ENCODE data around the gene PPBP.

PPBP gene

DNA sequence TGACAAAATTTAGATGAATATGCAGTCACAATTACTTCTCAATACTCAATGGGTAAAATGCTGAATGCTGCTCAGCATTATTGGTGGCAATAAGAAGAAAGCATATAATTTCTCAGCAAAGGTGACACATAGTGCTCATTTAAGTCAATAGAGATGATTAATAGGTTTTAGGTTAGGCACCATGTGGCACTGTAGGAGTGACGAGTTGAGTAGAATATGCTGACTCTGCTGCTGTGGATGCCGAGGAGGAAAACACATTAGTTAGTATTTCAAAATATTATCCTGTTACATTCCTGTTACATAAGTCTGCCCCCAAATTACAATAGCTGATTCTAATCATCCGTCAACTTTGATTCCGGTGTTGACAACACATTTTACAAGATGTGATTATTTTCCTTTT is 24.1 kb upstream of the PPBP start:
- H3K36me3 ChIP-seq (ENCODE audit: insufficient read depth, low read length) = no peaks in the 10 kb centered on the region
- no peaks in the 10 kb centered on the region for H4K20me1 ChIP-seq (ENCODE audit: insufficient read depth, low read length)
- no peak overlapping the region for H3K4me3 ChIP-seq (ENCODE audit: low read depth in 1 of 2, low read length in 2 of 2)
- peaks cover 26% of the 10 kb centered on the region for H3K4me1 ChIP-seq (ENCODE audit: insufficient read depth, low read length)
- no peak overlapping the region for H3K27ac ChIP-seq (ENCODE audit: low read length)
- H3K9me3 ChIP-seq (ENCODE audit: insufficient read depth, low read length, severe bottlenecking) = no peaks in the 10 kb centered on the region
- no peak for DNase-seq
- H3K4me2 ChIP-seq (ENCODE audit: insufficient read depth, low read length) = no peak overlapping the region
- H3K9ac ChIP-seq (ENCODE audit: low read depth, low read length) = no peak overlapping the region
- no peak overlapping the region for H2AFZ ChIP-seq (ENCODE audit: low read depth, low read length)
- no peaks in the 10 kb centered on the region for H3K27me3 ChIP-seq (ENCODE audit: insufficient read depth, low read length, poor library complexity)
- H3K79me2 ChIP-seq (ENCODE audit: insufficient read depth, low read length) = no peaks in the 10 kb centered on the region
- no peak for ATAC-seq (ENCODE audit: insufficient read depth, low read depth)
- no peak for TF ChIP-seq EZH2 (IDR thresholded peaks at IDR 0.05; ENCODE audit: borderline replicate concordance, low read depth, low read length, severe bottlenecking)
- TF ChIP-seq, protein P1, sequence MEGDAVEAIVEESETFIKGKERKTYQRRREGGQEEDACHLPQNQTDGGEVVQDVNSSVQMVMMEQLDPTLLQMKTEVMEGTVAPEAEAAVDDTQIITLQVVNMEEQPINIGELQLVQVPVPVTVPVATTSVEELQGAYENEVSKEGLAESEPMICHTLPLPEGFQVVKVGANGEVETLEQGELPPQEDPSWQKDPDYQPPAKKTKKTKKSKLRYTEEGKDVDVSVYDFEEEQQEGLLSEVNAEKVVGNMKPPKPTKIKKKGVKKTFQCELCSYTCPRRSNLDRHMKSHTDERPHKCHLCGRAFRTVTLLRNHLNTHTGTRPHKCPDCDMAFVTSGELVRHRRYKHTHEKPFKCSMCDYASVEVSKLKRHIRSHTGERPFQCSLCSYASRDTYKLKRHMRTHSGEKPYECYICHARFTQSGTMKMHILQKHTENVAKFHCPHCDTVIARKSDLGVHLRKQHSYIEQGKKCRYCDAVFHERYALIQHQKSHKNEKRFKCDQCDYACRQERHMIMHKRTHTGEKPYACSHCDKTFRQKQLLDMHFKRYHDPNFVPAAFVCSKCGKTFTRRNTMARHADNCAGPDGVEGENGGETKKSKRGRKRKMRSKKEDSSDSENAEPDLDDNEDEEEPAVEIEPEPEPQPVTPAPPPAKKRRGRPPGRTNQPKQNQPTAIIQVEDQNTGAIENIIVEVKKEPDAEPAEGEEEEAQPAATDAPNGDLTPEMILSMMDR (IDR thresholded peaks at IDR 0.05; ENCODE audit: borderline replicate concordance, extremely low read depth, low read length, poor library complexity, severe bottlenecking) = no peak

DNA sequence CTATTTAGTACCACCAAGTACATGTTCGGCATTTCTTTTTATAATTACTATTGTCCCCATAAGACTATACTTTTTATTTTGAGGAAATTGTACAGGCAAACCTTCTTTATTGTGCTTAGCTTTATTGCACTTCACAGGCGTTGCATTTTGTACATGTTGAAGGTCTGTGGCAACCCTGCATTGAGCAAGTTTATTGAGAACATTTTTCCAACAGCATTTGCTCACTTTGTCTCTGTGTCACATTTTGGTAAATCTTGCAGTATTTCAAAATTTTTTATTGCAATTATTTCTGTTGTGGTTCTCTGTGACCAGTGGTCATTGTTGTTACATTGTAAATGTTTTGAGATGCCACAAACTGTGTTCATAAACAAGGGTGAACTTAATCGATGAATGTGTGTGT is 21.3 kb upstream of the PPBP start:
- Histone ChIP-seq H4K20me1 (ENCODE audit: insufficient read depth, low read length) (no peaks in the 10 kb centered on the region), H3K4me3 (ENCODE audit: low read depth in 1 of 2, low read length in 2 of 2) (no peak overlapping the region), H3K4me1 (ENCODE audit: insufficient read depth, low read length) (no peaks in the 10 kb centered on the region), H3K4me2 (ENCODE audit: insufficient read depth, low read length) (no peak overlapping the region), H3K36me3 (ENCODE audit: insufficient read depth, low read length) (no peaks in the 10 kb centered on the region), H2AFZ (ENCODE audit: low read depth, low read length) (no peak overlapping the region), H3K79me2 (ENCODE audit: insufficient read depth, low read length) (no peaks in the 10 kb centered on the region), H3K9ac (ENCODE audit: low read depth, low read length) (no peak overlapping the region), H3K27me3 (ENCODE audit: insufficient read depth, low read length, poor library complexity) (no peaks in the 10 kb centered on the region), H3K9me3 (ENCODE audit: insufficient read depth, low read length, severe bottlenecking) (no peaks in the 10 kb centered on the region), H3K27ac (ENCODE audit: low read length) (no peak overlapping the region)
- ATAC-seq (ENCODE audit: insufficient read depth, low read depth) = no peak
- TF ChIP-seq, protein P1 (IDR thresholded peaks at IDR 0.05; ENCODE audit: borderline replicate concordance, extremely low read depth, low read length, poor library complexity, severe bottlenecking) = no peak
- no peak for TF ChIP-seq EZH2 (IDR thresholded peaks at IDR 0.05; ENCODE audit: borderline replicate concordance, low read depth, low read length, severe bottlenecking)
- no peak for DNase-seq

DNA sequence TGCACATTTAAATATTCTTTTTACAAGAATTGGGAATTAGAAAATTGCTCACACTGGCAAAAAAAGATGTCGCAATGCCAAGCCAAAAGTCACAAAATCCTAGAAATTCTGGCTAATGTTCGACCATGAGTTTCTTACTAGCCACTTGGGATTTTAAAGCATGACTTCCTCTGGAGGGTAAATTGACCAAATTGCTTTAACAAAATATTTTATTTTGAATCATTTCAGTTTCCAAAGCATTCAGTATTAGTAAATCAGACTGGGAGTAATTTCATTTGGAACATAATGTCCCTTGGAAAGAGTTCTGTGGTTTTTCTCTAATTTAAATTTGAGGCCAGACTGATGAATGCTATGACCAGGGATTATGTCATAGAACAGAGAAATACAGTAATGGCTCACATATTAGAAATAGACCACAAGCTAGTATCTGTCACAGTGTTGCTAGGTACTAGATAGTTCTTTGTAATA is 18.1 kb upstream of the PPBP start:
- TF ChIP-seq, protein P1 (IDR thresholded peaks at IDR 0.05; ENCODE audit: borderline replicate concordance, extremely low read depth, low read length, poor library complexity, severe bottlenecking) = no peak
- TF ChIP-seq EZH2 (IDR thresholded peaks at IDR 0.05; ENCODE audit: borderline replicate concordance, low read depth, low read length, severe bottlenecking) = no peak
- Histone ChIP-seq H2AFZ (ENCODE audit: low read depth, low read length) (no peak overlapping the region), H3K4me3 (ENCODE audit: low read depth in 1 of 2, low read length in 2 of 2) (no peak overlapping the region), H3K9ac (ENCODE audit: low read depth, low read length) (no peak overlapping the region), H3K36me3 (ENCODE audit: insufficient read depth, low read length) (no peaks in the 10 kb centered on the region), H4K20me1 (ENCODE audit: insufficient read depth, low read length) (no peaks in the 10 kb centered on the region), H3K27ac (ENCODE audit: low read length) (no peak overlapping the region), H3K4me2 (ENCODE audit: insufficient read depth, low read length) (no peak overlapping the region), H3K4me1 (ENCODE audit: insufficient read depth, low read length) (no peaks in the 10 kb centered on the region), H3K9me3 (ENCODE audit: insufficient read depth, low read length, severe bottlenecking) (no peaks in the 10 kb centered on the region), H3K79me2 (ENCODE audit: insufficient read depth, low read length) (no peaks in the 10 kb centered on the region), H3K27me3 (ENCODE audit: insufficient read depth, low read length, poor library complexity) (no peaks in the 10 kb centered on the region)
- DNase-seq (no peak), ATAC-seq (ENCODE audit: insufficient read depth, low read depth) (no peak)

DNA sequence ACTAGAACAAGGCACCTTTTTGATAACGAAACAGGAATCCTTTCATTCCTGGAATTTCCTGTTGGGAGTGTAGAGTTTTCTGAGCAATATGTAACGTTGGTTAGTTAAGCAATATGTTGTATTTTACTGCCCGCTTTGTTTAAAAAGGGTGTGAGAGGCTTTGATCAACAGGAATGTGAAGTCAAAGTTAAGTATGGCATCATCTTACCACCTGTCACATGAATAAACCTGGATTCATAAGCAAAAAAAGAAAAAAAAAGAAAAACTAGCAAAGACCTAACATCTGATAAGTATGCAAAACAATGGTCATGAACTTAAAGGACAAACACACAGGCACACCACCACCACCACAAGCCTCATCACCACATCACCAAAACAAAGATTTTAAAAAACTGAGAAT is 17.5 kb upstream of the PPBP start:
- no peak overlapping the region for H3K4me3 ChIP-seq (ENCODE audit: low read depth in 1 of 2, low read length in 2 of 2)
- ATAC-seq (ENCODE audit: insufficient read depth, low read depth) (no peak), DNase-seq (no peak)
- TF ChIP-seq EZH2 (IDR thresholded peaks at IDR 0.05; ENCODE audit: borderline replicate concordance, low read depth, low read length, severe bottlenecking) = no peak
- TF ChIP-seq, protein P1 (IDR thresholded peaks at IDR 0.05; ENCODE audit: borderline replicate concordance, extremely low read depth, low read length, poor library complexity, severe bottlenecking) = no peak
- no peak overlapping the region for H3K4me2 ChIP-seq (ENCODE audit: insufficient read depth, low read length)
- H3K9me3 ChIP-seq (ENCODE audit: insufficient read depth, low read length, severe bottlenecking) = no peaks in the 10 kb centered on the region
- H3K36me3 ChIP-seq (ENCODE audit: insufficient read depth, low read length) = no peaks in the 10 kb centered on the region
- H4K20me1 ChIP-seq (ENCODE audit: insufficient read depth, low read length) = no peaks in the 10 kb centered on the region
- no peak overlapping the region for H2AFZ ChIP-seq (ENCODE audit: low read depth, low read length)
- no peaks in the 10 kb centered on the region for H3K79me2 ChIP-seq (ENCODE audit: insufficient read depth, low read length)
- H3K4me1 ChIP-seq (ENCODE audit: insufficient read depth, low read length) = no peaks in the 10 kb centered on the region
- no peak overlapping the region for H3K27ac ChIP-seq (ENCODE audit: low read length)
- H3K27me3 ChIP-seq (ENCODE audit: insufficient read depth, low read length, poor library complexity) = no peaks in the 10 kb centered on the region
- no peak overlapping the region for H3K9ac ChIP-seq (ENCODE audit: low read depth, low read length)

All from DND-41 (cell line).